ENCODE results near the gene PDHB.

Gene PDHB

GRCh38 chr3:58394339-58394738 is 39.3 kb downstream of the PDHB start:
- Histone ChIP-seq H3K36me3 (ENCODE audit: control insufficient read depth, insufficient read depth, low read length) (peaks cover 2% of the 10 kb centered on the region), H3K4me3 (replicated peaks; ENCODE audit: low read depth, low read length) (no peak overlapping the region), H3K27me3 (replicated peaks; ENCODE audit: control insufficient read depth, insufficient read depth, low read length) (no peaks in the 10 kb centered on the region)
- DNase-seq (ENCODE audit: extremely low read depth, insufficient read length): no peak
- TF ChIP-seq CTCF (IDR thresholded peaks at IDR 0.05; ENCODE audit: insufficient read depth, low read length, poor library complexity, severe bottlenecking): no peak

- DNase-seq (ENCODE audit: extremely low read depth, insufficient read length): no peak
- Histone ChIP-seq H3K27me3 (replicated peaks; ENCODE audit: control insufficient read depth, insufficient read depth, low read length) (no peaks in the 10 kb centered on the region), H3K4me3 (replicated peaks; ENCODE audit: low read depth, low read length) (no peak overlapping the region), H3K36me3 (ENCODE audit: control insufficient read depth, insufficient read depth, low read length) (peaks cover 2% of the 10 kb centered on the region)
- TF ChIP-seq CTCF (IDR thresholded peaks at IDR 0.05; ENCODE audit: insufficient read depth, low read length, poor library complexity, severe bottlenecking): no peak
Observed at GRCh38 chr3:58392181-58392580, 41.5 kb downstream of the PDHB start.

- Histone ChIP-seq H3K27me3 (replicated peaks; ENCODE audit: control insufficient read depth, insufficient read depth, low read length) (no peaks in the 10 kb centered on the region), H3K4me3 (replicated peaks; ENCODE audit: low read depth, low read length) (no peak overlapping the region), H3K36me3 (ENCODE audit: control insufficient read depth, insufficient read depth, low read length) (no peaks in the 10 kb centered on the region)
- no peak for DNase-seq (ENCODE audit: extremely low read depth, insufficient read length)
- no peak for TF ChIP-seq CTCF (IDR thresholded peaks at IDR 0.05; ENCODE audit: insufficient read depth, low read length, poor library complexity, severe bottlenecking)
Observed at GRCh38 chr3:58391156-58391865, 42.3 kb downstream of the PDHB start.

- no peak for TF ChIP-seq CTCF (IDR thresholded peaks at IDR 0.05; ENCODE audit: insufficient read depth, low read length, poor library complexity, severe bottlenecking)
- Histone ChIP-seq H3K4me3 (replicated peaks; ENCODE audit: low read depth, low read length) (no peak overlapping the region), H3K36me3 (ENCODE audit: control insufficient read depth, insufficient read depth, low read length) (no peaks in the 10 kb centered on the region; the same call in 1 of the 2 replicates), H3K27me3 (replicated peaks; ENCODE audit: control insufficient read depth, insufficient read depth, low read length) (no peaks in the 10 kb centered on the region)
- no peak for DNase-seq (ENCODE audit: extremely low read depth, insufficient read length)
Observed at GRCh38 chr3:58388550-58389091, 45.0 kb downstream of the PDHB start.

- DNase-seq (ENCODE audit: extremely low read depth, insufficient read length): no peak
- no peaks in the 10 kb centered on the region; the same call in 1 of the 2 replicates for H3K36me3 ChIP-seq (ENCODE audit: control insufficient read depth, insufficient read depth, low read length)
- TF ChIP-seq CTCF (IDR thresholded peaks at IDR 0.05; ENCODE audit: insufficient read depth, low read length, poor library complexity, severe bottlenecking): no peak
- H3K4me3 ChIP-seq (replicated peaks; ENCODE audit: low read depth, low read length): no peak overlapping the region
- no peaks in the 10 kb centered on the region for H3K27me3 ChIP-seq (replicated peaks; ENCODE audit: control insufficient read depth, insufficient read depth, low read length)
Observed at GRCh38 chr3:58387650-58388546, 45.7 kb downstream of the PDHB start.

Measured in GM06990 (cell line).